K562 (cell line): ENCODE results near the gene AGAP1.

ENCODE experiments used
- BHLHE40 ChIP-seq: IDR thresholded peaks from 2 replicates; pipeline ENCODE4 v1.6.1; 2011; ENCODE audit warnings: low read length, improper control_type of control experiment
- ELF1 ChIP-seq: fragments of 200-800 bp; sonication (Bioruptor generic); IDR thresholded peaks from 2 replicates; pipeline ENCODE4 v1.6.1; 2016; ENCODE audit warnings: missing genetic modification characterization, missing compliant biosample characterization
- NFE2 ChIP-seq: IDR thresholded peaks from 2 replicates; pipeline ENCODE4 v1.6.1; 2014; ENCODE audit warnings: antibody characterized with exemption, low read depth
- YY1 ChIP-seq, 3 experiments: IDR thresholded peaks; 2 replicates each; pipeline ENCODE4 v1.6.1; 2011; ENCODE audit warnings: low read length in 2 of 3, mild to moderate bottlenecking in 2 of 3, moderate library complexity in 2 of 3, borderline replicate concordance in 1 of 3, control low read depth in 1 of 3, low read depth in 1 of 3; ENCODE audit not compliant: insufficient read depth in 3 of 3, insufficient replicate concordance in 2 of 3, control insufficient read depth in 1 of 3, insufficient read length in 1 of 3; ENCODE audit errors: extremely low read depth in 1 of 3
- TF ChIP-seq, protein P1 (sequence below), 3 experiments: IDR thresholded peaks in 2 of 3; conservative IDR thresholded peaks in 1 of 3; 2 replicates each; pipeline ENCODE4 v1.5.1; 2011 to 2012; ENCODE audit warnings: low read length in 3 of 3, mild to moderate bottlenecking in 3 of 3, control low read depth in 2 of 3, improper control_type of control experiment in 1 of 3, inconsistent platforms in 1 of 3, low read depth in 1 of 3, mixed read lengths in 1 of 3, moderate library complexity in 1 of 3; ENCODE audit not compliant: insufficient read depth in 2 of 3

GRCh38 chr2:235709969-235710879 is 216.4 kb downstream of the AGAP1 start:
- no peak for TF ChIP-seq BHLHE40
- TF ChIP-seq ELF1 (tag), result no peak
- TF ChIP-seq NFE2, result no peak
- no peak for TF ChIP-seq YY1 (IDR thresholded peaks at IDR 0.05; ENCODE audit: borderline replicate concordance in 1 of 3, control insufficient read depth in 1 of 3, extremely low read depth in 1 of 3, insufficient read depth in 3 of 3, insufficient read length in 1 of 3, insufficient replicate concordance in 2 of 3, low read depth in 1 of 3, low read length in 2 of 3)
- TF ChIP-seq, protein P1, sequence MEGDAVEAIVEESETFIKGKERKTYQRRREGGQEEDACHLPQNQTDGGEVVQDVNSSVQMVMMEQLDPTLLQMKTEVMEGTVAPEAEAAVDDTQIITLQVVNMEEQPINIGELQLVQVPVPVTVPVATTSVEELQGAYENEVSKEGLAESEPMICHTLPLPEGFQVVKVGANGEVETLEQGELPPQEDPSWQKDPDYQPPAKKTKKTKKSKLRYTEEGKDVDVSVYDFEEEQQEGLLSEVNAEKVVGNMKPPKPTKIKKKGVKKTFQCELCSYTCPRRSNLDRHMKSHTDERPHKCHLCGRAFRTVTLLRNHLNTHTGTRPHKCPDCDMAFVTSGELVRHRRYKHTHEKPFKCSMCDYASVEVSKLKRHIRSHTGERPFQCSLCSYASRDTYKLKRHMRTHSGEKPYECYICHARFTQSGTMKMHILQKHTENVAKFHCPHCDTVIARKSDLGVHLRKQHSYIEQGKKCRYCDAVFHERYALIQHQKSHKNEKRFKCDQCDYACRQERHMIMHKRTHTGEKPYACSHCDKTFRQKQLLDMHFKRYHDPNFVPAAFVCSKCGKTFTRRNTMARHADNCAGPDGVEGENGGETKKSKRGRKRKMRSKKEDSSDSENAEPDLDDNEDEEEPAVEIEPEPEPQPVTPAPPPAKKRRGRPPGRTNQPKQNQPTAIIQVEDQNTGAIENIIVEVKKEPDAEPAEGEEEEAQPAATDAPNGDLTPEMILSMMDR (IDR thresholded peaks at IDR 0.05 in 2 of 3, conservative IDR thresholded peaks at IDR 0.05 in 1 of 3; ENCODE audit: insufficient read depth in 2 of 3, low read depth in 1 of 3, low read length in 3 of 3), result no peak
